ENCODE data around the gene PRM2.
"Not testable (repeated sequence)": the region's sequence is repeated elsewhere in the genome, so short reads cannot be mapped to it uniquely, and the experiment has no call there.

PRM2 gene

DNA sequence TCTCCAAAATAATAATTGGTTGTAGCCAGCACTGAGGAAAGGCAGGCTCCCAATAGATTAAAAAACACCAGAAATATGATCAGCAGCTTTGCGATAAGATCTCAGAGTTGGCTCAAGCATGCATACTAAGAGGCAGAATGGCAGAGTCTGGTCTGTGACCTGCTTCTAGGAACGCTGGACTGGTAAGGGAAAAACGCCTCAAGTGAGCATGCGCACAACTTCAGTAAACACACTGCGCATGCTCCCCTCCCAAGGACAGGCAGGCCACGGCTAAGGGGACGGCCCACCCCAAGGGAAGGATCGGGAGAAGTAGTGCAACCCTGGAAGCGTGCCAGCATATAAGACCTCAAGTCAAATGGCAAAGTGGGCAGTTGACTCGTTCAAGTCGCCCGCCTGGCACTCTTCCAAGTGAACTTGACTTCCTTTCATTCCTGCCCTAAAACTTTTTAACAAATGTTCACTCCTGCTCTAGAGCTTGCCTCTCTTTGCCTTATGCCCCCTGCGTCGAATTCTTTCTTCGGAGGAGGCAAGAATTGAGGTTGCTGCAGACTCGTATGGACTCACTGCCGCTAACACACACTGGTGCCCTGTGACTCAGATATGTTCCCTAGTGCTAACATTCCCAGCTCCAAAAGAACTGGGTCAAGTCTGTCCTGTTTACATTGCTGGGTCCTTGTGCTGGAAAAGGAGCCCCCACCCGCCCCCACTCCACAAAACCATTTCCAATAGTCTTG, 27.3 kb upstream of the PRM2 start:
- Histone ChIP-seq H3K27ac (no peak overlapping the region), H3K27me3 (no peaks in the 10 kb centered on the region), H3K9me3 (no peaks in the 10 kb centered on the region), H3K36me3 (no peaks in the 10 kb centered on the region), H3K4me1 (ENCODE audit: control insufficient read depth in 1 of 2, insufficient read depth in 1 of 2, low read depth in 1 of 2, low read length in 1 of 2) (peaks cover 38% of the 10 kb centered on the region in 2 experiments), H3K4me3 (ENCODE audit: low read depth in 1 of 2, low read length in 1 of 2) (no peak overlapping the region)
- TF ChIP-seq, protein P1, sequence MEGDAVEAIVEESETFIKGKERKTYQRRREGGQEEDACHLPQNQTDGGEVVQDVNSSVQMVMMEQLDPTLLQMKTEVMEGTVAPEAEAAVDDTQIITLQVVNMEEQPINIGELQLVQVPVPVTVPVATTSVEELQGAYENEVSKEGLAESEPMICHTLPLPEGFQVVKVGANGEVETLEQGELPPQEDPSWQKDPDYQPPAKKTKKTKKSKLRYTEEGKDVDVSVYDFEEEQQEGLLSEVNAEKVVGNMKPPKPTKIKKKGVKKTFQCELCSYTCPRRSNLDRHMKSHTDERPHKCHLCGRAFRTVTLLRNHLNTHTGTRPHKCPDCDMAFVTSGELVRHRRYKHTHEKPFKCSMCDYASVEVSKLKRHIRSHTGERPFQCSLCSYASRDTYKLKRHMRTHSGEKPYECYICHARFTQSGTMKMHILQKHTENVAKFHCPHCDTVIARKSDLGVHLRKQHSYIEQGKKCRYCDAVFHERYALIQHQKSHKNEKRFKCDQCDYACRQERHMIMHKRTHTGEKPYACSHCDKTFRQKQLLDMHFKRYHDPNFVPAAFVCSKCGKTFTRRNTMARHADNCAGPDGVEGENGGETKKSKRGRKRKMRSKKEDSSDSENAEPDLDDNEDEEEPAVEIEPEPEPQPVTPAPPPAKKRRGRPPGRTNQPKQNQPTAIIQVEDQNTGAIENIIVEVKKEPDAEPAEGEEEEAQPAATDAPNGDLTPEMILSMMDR (IDR thresholded peaks at IDR 0.05) = no peak

- Histone ChIP-seq H3K4me1 (ENCODE audit: control insufficient read depth in 1 of 2, insufficient read depth in 1 of 2, low read depth in 1 of 2, low read length in 1 of 2) (peaks cover 33% of the 10 kb centered on the region in 2 experiments), H3K36me3 (no peaks in the 10 kb centered on the region), H3K27ac (no peak overlapping the region), H3K9me3 (no peaks in the 10 kb centered on the region), H3K4me3 (ENCODE audit: low read depth in 1 of 2, low read length in 1 of 2) (no peak overlapping the region), H3K27me3 (no peaks in the 10 kb centered on the region)
- TF ChIP-seq, protein P1 (IDR thresholded peaks at IDR 0.05) = no peak
Measured at GRCh38 chr16:11302977-11303376, 26.7 kb upstream of the PRM2 start.

DNA sequence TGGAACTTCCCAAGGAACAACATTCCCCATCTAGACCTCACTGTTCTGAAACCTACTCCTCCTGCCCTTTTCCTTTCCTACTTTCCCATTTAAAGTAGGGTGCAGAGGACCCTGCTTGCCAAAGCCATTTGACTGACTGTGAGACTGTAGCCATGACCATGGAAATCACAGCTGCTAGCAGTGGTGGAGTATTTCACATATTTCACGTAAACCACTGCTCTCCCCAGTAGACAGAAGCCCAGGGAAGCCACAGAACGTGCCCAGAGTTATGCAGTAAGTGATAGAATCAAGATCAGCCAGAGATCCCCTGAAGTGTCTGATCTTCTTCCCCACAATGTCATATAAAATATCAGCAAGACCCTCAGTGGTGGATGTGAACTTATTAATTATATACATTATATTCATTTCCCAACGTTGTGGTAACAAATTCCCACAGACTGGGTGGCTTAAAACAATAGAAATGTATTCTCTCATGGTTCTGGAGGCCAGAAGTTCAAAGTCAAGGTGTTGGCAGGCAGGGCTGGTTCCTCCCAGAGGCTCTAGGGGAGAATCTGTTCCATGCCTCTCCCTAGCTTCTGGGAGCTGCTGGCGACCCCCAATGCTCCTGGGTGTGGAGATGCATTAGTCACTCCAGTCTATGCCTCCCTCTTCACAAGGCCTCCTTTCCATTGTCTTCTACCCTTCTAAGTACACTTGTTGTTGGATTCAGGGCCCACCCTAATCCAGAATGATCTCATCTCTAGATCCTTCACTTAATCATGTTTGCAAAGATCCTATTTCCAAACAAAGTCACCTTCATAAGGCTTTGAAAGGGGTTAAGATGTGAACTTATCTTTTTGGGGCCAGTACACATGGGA, 25.6 kb upstream of the PRM2 start:
- H3K4me3 ChIP-seq (ENCODE audit: low read depth in 1 of 2, low read length in 1 of 2) = no peak overlapping the region
- H3K27ac ChIP-seq = no peak overlapping the region
- peaks cover 32 to 33% of the 10 kb centered on the region in 2 experiments for H3K4me1 ChIP-seq (ENCODE audit: control insufficient read depth in 1 of 2, insufficient read depth in 1 of 2, low read depth in 1 of 2, low read length in 1 of 2)
- TF ChIP-seq, protein P1 (IDR thresholded peaks at IDR 0.05) = no peak
- H3K36me3 ChIP-seq = no peaks in the 10 kb centered on the region
- H3K27me3 ChIP-seq = no peaks in the 10 kb centered on the region
- H3K9me3 ChIP-seq = no peaks in the 10 kb centered on the region

GRCh38 chr16:11300560-11300892, 24.2 kb upstream of the PRM2 start:
- Histone ChIP-seq H3K4me3 (ENCODE audit: low read depth in 1 of 2, low read length in 1 of 2) (no peak overlapping the region), H3K36me3 (no peaks in the 10 kb centered on the region), H3K4me1 (ENCODE audit: control insufficient read depth in 1 of 2, insufficient read depth in 1 of 2, low read depth in 1 of 2, low read length in 1 of 2) (peaks cover 19 to 21% of the 10 kb centered on the region in 2 experiments), H3K9me3 (no peaks in the 10 kb centered on the region), H3K27me3 (no peaks in the 10 kb centered on the region), H3K27ac (no peak overlapping the region)
- TF ChIP-seq, protein P1 (IDR thresholded peaks at IDR 0.05) = no peak

- Histone ChIP-seq H3K4me3 (ENCODE audit: low read depth in 1 of 2, low read length in 1 of 2) (no peak overlapping the region), H3K27me3 (no peaks in the 10 kb centered on the region), H3K27ac (no peak overlapping the region), H3K4me1 (ENCODE audit: control insufficient read depth in 1 of 2, insufficient read depth in 1 of 2, low read depth in 1 of 2, low read length in 1 of 2) (peaks cover 14 to 16% of the 10 kb centered on the region in 2 experiments), H3K36me3 (no peaks in the 10 kb centered on the region), H3K9me3 (no peaks in the 10 kb centered on the region)
- TF ChIP-seq, protein P1 (IDR thresholded peaks at IDR 0.05) = no peak
Measured at GRCh38 chr16:11299865-11300559, 23.7 kb upstream of the PRM2 start.

GRCh38 chr16:11298950-11299547, 22.8 kb upstream of the PRM2 start:
- not testable (repeated sequence) for H3K4me3 ChIP-seq (ENCODE audit: low read depth in 1 of 2, low read length in 1 of 2)

More at GRCh38 chr16:11298950-11299547, 22.8 kb upstream of the PRM2 start:
- not testable (repeated sequence) for H3K27ac ChIP-seq, H3K9me3 ChIP-seq, H3K36me3 ChIP-seq, H3K27me3 ChIP-seq
- H3K4me1 ChIP-seq (ENCODE audit: control insufficient read depth in 1 of 2, insufficient read depth in 1 of 2, low read depth in 1 of 2, low read length in 1 of 2) = peaks cover 11 to 13% of the 10 kb centered on the region in 2 experiments
